HepG2 (cell line): ENCODE data around the gene CAGE1. TPM values are rescaled to one million over a fixed set of nuclear protein-coding genes. Genes with fewer than 3 reads are reported as not detected.

Experiments
- ATAC-seq: fragments of 200-7000 bp; cut with Tn5 transposase; 3 replicates; pipeline ENCODE4 v1.9.1; 2020; ENCODE audit warnings: mild to moderate bottlenecking, moderate library complexity
- BruUV-seq: library from RNA; stranded (reverse); fragments of 400-500 nt; replicated peaks from 2 replicates; lab custom pipeline; 2021; lab: Mats Ljungman, UMichigan
- CTCF ChIA-PET: fragments of 300-600 bp; formaldehyde crosslinking; extraction: SDS; loops from one replicate; lab custom pipeline; 2021; ENCODE audit warnings: low total read pairs, inconsistent platforms, low intra/inter-chr PET ratio; lab: Yijun Ruan, JAX
- POLR2A ChIA-PET: fragments of 350-600 bp; sonication (Branson Sonifier 250); formaldehyde crosslinking; loops from one replicate; lab custom pipeline; 2020; ENCODE audit warnings: antibody characterized with exemption, inconsistent platforms; lab: Yijun Ruan, JAX
- DNase-seq: peaks from one replicate; pipeline ENCODE4 v3.0.0-alpha.2; 2015; ENCODE audit warnings: low spot score
- FAIRE-seq: peaks from 3 replicates; lab custom pipeline; 2011; peaks lifted over from hg19 to GRCh38; lab: Jason Lieb, UNC
- H2AFZ ChIP-seq: one replicate; pipeline ENCODE4 v1.6.1; 2011; ENCODE audit warnings: low read length, inconsistent platforms
- H3K27ac ChIP-seq: fragments of 300-600 bp; 3 replicates; pipeline ENCODE4 v1.8.0; 2011; ENCODE audit warnings: mixed run types, mild to moderate bottlenecking, mixed read lengths, low read length, inconsistent platforms; ENCODE audit not compliant: insufficient read depth; ENCODE audit errors: extremely low read length
- H3K27me3 ChIP-seq, 2 experiments: fragments of 200-600 bp in 1 of 2; 2 replicates in 1 of 2; 3 replicates in 1 of 2; pipeline versions ENCODE4 v1.6.0 to v1.8.0; 2011; ENCODE audit warnings: low read length in 2 of 2, mild to moderate bottlenecking in 2 of 2, moderate library complexity in 2 of 2, inconsistent platforms in 1 of 2; ENCODE audit not compliant: insufficient read depth in 2 of 2, control insufficient read depth in 1 of 2
- H3K36me3 ChIP-seq, 2 experiments: fragments of 200-600 bp in 1 of 2; replicated peaks in 1 of 2; 2 replicates in 1 of 2; 3 replicates in 1 of 2; pipeline versions ENCODE4 v1.5.1 to v1.8.0; 2011; ENCODE audit warnings: low read length in 2 of 2, inconsistent platforms in 1 of 2; ENCODE audit not compliant: insufficient read depth in 2 of 2, control insufficient read depth in 1 of 2
- H3K4me1 ChIP-seq: 2 replicates; pipeline ENCODE4 v1.5.1; 2012; ENCODE audit warnings: low read length, inconsistent platforms; ENCODE audit not compliant: insufficient read depth
- H3K4me2 ChIP-seq: 2 replicates; pipeline ENCODE4 v1.6.0; 2011; ENCODE audit warnings: low read depth, low read length, inconsistent platforms
- H3K4me3 ChIP-seq, 3 experiments: fragments of 200-600 bp in 1 of 3; sonication (generic), shearing (Covaris generic) in 1 of 3; replicated peaks in 1 of 3; 2 replicates each; pipeline ENCODE4 v1.5.1; 2011 to 2016; ENCODE audit warnings: low read length in 3 of 3, inconsistent platforms in 2 of 3, low read depth in 2 of 3, mild to moderate bottlenecking in 2 of 3, control low read depth in 1 of 3, mixed read lengths in 1 of 3; ENCODE audit not compliant: insufficient read depth in 1 of 3
- H3K79me2 ChIP-seq: one replicate; pipeline ENCODE4 v1.6.1; 2011; ENCODE audit warnings: low read length, inconsistent platforms; ENCODE audit not compliant: insufficient read depth
- H3K9ac ChIP-seq: 2 replicates; pipeline ENCODE4 v1.6.0; 2011; ENCODE audit warnings: mild to moderate bottlenecking, low read depth, low read length, inconsistent platforms; ENCODE audit not compliant: insufficient read depth
- H3K9me3 ChIP-seq: 2 replicates; pipeline ENCODE4 v1.5.1; 2012; ENCODE audit warnings: mild to moderate bottlenecking, low read length
- H4K20me1 ChIP-seq: 2 replicates; pipeline ENCODE4 v1.6.0; 2011; ENCODE audit warnings: inconsistent platforms, mild to moderate bottlenecking, low read length, moderate library complexity; ENCODE audit not compliant: insufficient read depth
- BRD4 ChIP-seq: sonication (generic); formaldehyde crosslinking; IDR thresholded peaks from 2 replicates; pipeline ENCODE4 v1.4.0; 2020; ENCODE audit warnings: missing genetic modification reagents
- MEF2D ChIP-seq: sonication (generic); formaldehyde crosslinking; IDR thresholded peaks from 2 replicates; pipeline ENCODE4 v1.5.1; 2020; ENCODE audit warnings: mild to moderate bottlenecking, missing genetic modification reagents
- NFKBIZ ChIP-seq: IDR thresholded peaks from 2 replicates; pipeline ENCODE4 v1.6.1; 2018; ENCODE audit warnings: missing genetic modification reagents, missing compliant biosample characterization
- RFX3 ChIP-seq: IDR thresholded peaks from 2 replicates; pipeline ENCODE4 v1.6.1; 2016; ENCODE audit warnings: missing biosample characterization, missing genetic modification reagents
- TEAD3 ChIP-seq: optimal IDR thresholded peaks from 2 replicates; pipeline ENCODE3; 2016; ENCODE audit warnings: borderline replicate concordance
- ZFAT ChIP-seq: sonication (generic); formaldehyde crosslinking; conservative IDR thresholded peaks from 2 replicates; pipeline ENCODE4 v1.8.1; 2023; ENCODE audit warnings: missing genetic modification reagents, inconsistent platforms
- ZNF629 ChIP-seq: sonication (generic); formaldehyde crosslinking; conservative IDR thresholded peaks from 2 replicates; pipeline ENCODE4 v1.5.0; 2020; ENCODE audit warnings: missing genetic modification reagents
- ZNF678 ChIP-seq: sonication (generic); formaldehyde crosslinking; IDR thresholded peaks from 2 replicates; pipeline ENCODE4 v1.4.0; 2020; ENCODE audit warnings: mild to moderate bottlenecking, missing genetic modification reagents
- WGBS: methylation state at CpG from one replicate; pipeline ENCODE4 v1.1.6; 2017; ENCODE audit warnings: low lambda C conversion rate; 5-methylcytosine and 5-hydroxymethylcytosine counted together
- in situ Hi-C: cut with HindIII; loops from 2 replicates; pipeline ENCODE4 v1.10.0; 2017; ENCODE audit warnings: low pct_unique_long_range_greater_than_20kb; ENCODE audit not compliant: extremely low pct_ligation_motif_present
- intact Hi-C: fragments of 100-400 bp; cut with micrococcal nuclease; formaldehyde crosslinking; loops from one replicate; pipeline ENCODE4 v1.10.0; 2022; ENCODE audit not compliant: unreplicated experiment
- polyA plus RNA-seq, 8 experiments: library from polyadenylated mRNA; depleted of rRNA in 3 of 8; stranded (reverse) in 7 of 8; unstranded in 1 of 8; fragments of >200 nt; fragmentation: Illumina TruSeq in 4 of 8; extraction: Trizol in 4 of 8; gene quantifications; 2 replicates each; pipeline versions ENCODE4 v1.2.1 to v1.2.3, GENCODE V29; 2011 to 2016; ENCODE audit warnings: low read depth in 4 of 8, missing spikeins in 1 of 8, mixed read lengths in 1 of 8; ENCODE audit not compliant: insufficient read depth in 1 of 8
- total RNA-seq, 5 experiments: library from RNA; depleted of rRNA; stranded (reverse); fragments of >200 nt; fragmentation: Illumina TruSeq; extraction: Trizol; gene quantifications; 2 replicates each; pipeline ENCODE4 v1.2.3, GENCODE V29; 2016; ENCODE audit warnings: low read depth in 1 of 5
- TF ChIP-seq, protein P1 (sequence below): sonication (generic); formaldehyde crosslinking; IDR thresholded peaks from 2 replicates; pipeline ENCODE4 v1.5.0; 2020; ENCODE audit warnings: missing genetic modification reagents, mild to moderate bottlenecking, borderline replicate concordance
- TF ChIP-seq, protein P2 (sequence below): IDR thresholded peaks from 2 replicates; pipeline ENCODE4 v1.6.1; 2016; ENCODE audit warnings: mild to moderate bottlenecking

CAGE1 gene
- total and polyA plus RNA-seq, 2 of the 13 experiments (the other 11 are each of a cell fraction or from before 2014, with no cell fraction given): 0.03 to 0.15 TPM

DNA sequence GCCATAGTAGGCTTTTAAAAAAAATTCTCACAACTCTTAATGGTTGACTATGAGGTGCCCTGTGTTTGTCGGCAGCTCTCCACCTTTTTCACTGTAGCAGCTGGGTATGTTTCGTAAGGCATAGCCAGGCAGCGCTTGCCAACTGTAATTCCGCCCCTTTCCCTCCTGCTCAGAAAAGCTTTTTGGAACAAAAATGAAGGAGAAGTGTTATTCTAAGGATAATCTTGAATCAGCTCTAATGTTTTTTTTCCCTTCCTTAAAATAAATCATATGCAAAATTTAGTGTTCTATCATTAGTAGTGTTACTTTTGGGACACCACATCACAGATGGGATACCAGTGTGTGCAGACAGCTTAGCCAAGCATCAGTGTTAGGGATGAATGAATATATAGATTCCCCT lies 21.3 kb upstream of the CAGE1 start:
- Histone ChIP-seq H3K27me3 (no peaks in the 10 kb centered on the region), H3K9ac (no peak overlapping the region), H3K36me3 (peaks cover 28 to 81% of the 10 kb centered on the region in 2 experiments), H3K79me2 (no peaks in the 10 kb centered on the region), H3K4me2 (no peak overlapping the region), H4K20me1 (no peaks in the 10 kb centered on the region), H2AFZ (no peak overlapping the region), H3K4me3 (no peak overlapping the region), H3K4me1 (no peaks in the 10 kb centered on the region), H3K9me3 (no peaks in the 10 kb centered on the region), H3K27ac (no peak overlapping the region)
- CTCF ChIA-PET: no interaction called here
- WGBS: 96% methylated on average over 4 of the region's 4 CpGs
- ATAC-seq (no peak), FAIRE-seq (no peak), DNase-seq (no peak)
- in situ Hi-C loops (loop anchor here (5.0 kb wide), 1 partner anchor 201 kb away; no protein-coding TSS in a partner anchor), intact Hi-C loops (no loop called here)
- TF ChIP-seq TEAD3 (no peak), RFX3 (CRISPR knock-in tag) (no peak), ZNF678 (CRISPR knock-in tag) (no peak), BRD4 (CRISPR knock-in tag) (no peak), ZNF629 (CRISPR knock-in tag) (no peak), ZFAT (CRISPR knock-in tag) (no peak)
- TF ChIP-seq, protein P1, sequence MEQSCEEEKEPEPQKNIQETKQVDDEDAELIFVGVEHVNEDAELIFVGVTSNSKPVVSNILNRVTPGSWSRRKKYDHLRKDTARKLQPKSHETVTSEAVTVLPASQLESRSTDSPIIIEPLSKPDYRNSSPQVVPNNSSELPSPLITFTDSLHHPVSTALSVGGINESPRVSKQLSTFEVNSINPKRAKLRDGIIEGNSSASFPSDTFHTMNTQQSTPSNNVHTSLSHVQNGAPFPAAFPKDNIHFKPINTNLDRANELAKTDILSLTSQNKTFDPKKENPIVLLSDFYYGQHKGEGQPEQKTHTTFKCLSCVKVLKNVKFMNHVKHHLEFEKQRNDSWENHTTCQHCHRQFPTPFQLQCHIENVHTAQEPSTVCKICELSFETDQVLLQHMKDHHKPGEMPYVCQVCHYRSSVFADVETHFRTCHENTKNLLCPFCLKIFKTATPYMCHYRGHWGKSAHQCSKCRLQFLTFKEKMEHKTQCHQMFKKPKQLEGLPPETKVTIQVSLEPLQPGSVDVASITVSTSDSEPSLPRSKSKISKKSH (CRISPR knock-in tag): no peak
- POLR2A ChIA-PET: no interaction called here
- BruUV-seq: no TSS peak

DNA sequence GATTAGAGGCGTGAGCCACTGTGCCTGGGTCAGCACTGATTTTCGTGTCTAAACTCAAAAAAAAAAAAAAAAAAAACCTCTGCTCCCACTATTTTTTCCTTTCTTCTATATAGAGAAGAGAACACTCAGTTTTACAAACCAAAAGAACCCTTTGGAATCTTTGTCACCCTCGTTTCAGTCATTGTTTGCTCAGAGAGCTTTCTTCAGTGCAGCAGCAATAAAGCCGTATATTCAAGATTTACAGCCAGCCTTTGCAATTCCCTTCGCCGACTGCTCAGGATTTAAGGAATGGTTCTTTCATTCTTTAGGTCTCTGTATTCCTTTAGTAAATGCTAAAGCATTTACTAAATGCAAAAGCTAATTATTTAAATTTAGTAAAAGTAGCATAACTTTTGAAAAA lies 20.2 kb upstream of the CAGE1 start:
- Histone ChIP-seq H3K4me2 (no peak overlapping the region), H3K79me2 (no peaks in the 10 kb centered on the region), H3K36me3 (peaks cover 27 to 82% of the 10 kb centered on the region in 2 experiments), H3K27ac (no peak overlapping the region), H3K4me3 (no peak overlapping the region), H3K27me3 (no peaks in the 10 kb centered on the region), H4K20me1 (no peaks in the 10 kb centered on the region), H3K9ac (no peak overlapping the region), H3K4me1 (no peaks in the 10 kb centered on the region), H2AFZ (no peak overlapping the region), H3K9me3 (no peaks in the 10 kb centered on the region)
- in situ Hi-C loops (loop anchor here (5.0 to 10.0 kb wide), 2 partner anchors 105 to 203 kb away; no protein-coding TSS in a partner anchor), intact Hi-C loops (no loop called here)
- no TSS peak for BruUV-seq
- WGBS: 95% methylated on average over 6 of the region's 6 CpGs
- DNase-seq: no peak
- ChIA-PET CTCF (no interaction called here), POLR2A (interaction anchor here (0.7 kb wide), 1 partner anchor 537 kb away, joined by 3 read pairs; no protein-coding TSS in a partner anchor)
- no peak for FAIRE-seq
- TF ChIP-seq NFKBIZ: no peak
- TF ChIP-seq MEF2D (CRISPR knock-in tag): no peak
- TF ChIP-seq, protein P2, sequence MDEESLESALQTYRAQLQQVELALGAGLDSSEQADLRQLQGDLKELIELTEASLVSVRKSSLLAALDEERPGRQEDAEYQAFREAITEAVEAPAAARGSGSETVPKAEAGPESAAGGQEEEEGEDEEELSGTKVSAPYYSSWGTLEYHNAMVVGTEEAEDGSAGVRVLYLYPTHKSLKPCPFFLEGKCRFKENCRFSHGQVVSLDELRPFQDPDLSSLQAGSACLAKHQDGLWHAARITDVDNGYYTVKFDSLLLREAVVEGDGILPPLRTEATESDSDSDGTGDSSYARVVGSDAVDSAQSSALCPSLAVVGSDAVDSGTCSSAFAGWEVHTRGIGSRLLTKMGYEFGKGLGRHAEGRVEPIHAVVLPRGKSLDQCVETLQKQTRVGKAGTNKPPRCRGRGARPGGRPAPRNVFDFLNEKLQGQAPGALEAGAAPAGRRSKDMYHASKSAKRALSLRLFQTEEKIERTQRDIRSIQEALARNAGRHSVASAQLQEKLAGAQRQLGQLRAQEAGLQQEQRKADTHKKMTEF (CRISPR knock-in tag): no peak
- no peak for ATAC-seq
